Keratinocyte (primary cell): Measurements from ENCODE around the gene SAMD8. TPM values are rescaled to one million over a fixed set of nuclear protein-coding genes. Genes with fewer than 3 reads are reported as not detected.

ENCODE experiments used
- DNase-seq: peaks from one replicate; pipeline ENCODE4 v3.0.0-alpha.2; 2011; ENCODE audit warnings: low read depth, missing footprints, low spot score
- FAIRE-seq: peaks from 2 replicates; lab custom pipeline; 2011; peaks lifted over from hg19 to GRCh38; lab: Jason Lieb, UNC
- H2AFZ ChIP-seq: 2 replicates; pipeline ENCODE4 v1.6.0; 2012; ENCODE audit warnings: low read length, control low read depth, inconsistent platforms; ENCODE audit not compliant: control insufficient read depth
- H3K27ac ChIP-seq: 2 replicates; pipeline ENCODE4 v1.5.1; 2011; ENCODE audit warnings: low read length; ENCODE audit not compliant: control insufficient read depth, insufficient read depth
- H3K27me3 ChIP-seq: 3 replicates; pipeline ENCODE4 v1.6.0; 2011; ENCODE audit warnings: low read length; ENCODE audit not compliant: control insufficient read depth, insufficient read depth; ENCODE audit errors: extremely low read depth
- H3K36me3 ChIP-seq, 2 experiments: 2 replicates in 1 of 2; 3 replicates in 1 of 2; pipeline ENCODE4 v1.5.1; 2011; ENCODE audit warnings: low read length in 2 of 2, mild to moderate bottlenecking in 1 of 2; ENCODE audit not compliant: control insufficient read depth in 2 of 2, insufficient read depth in 2 of 2; ENCODE audit errors: extremely low read depth in 1 of 2
- H3K4me1 ChIP-seq: 3 replicates; pipeline ENCODE4 v1.5.1; 2011; ENCODE audit warnings: low read length; ENCODE audit not compliant: control insufficient read depth, insufficient read depth; ENCODE audit errors: extremely low read depth
- H3K4me2 ChIP-seq: 3 replicates; pipeline ENCODE4 v1.6.0; 2011; ENCODE audit warnings: low read depth, low read length; ENCODE audit not compliant: control insufficient read depth, insufficient read depth; ENCODE audit errors: extremely low read depth
- H3K4me3 ChIP-seq, 3 experiments: fragments of 200-600 bp in 1 of 3; sonication (generic) in 1 of 3; 2 replicates in 2 of 3; 3 replicates in 1 of 3; pipeline ENCODE4 v1.5.1; 2011 to 2016; ENCODE audit warnings: low read length in 3 of 3, mild to moderate bottlenecking in 3 of 3, control low read depth in 2 of 3, inconsistent platforms in 1 of 3, low read depth in 1 of 3, mixed read lengths in 1 of 3, mixed run types in 1 of 3, moderate library complexity in 1 of 3; ENCODE audit not compliant: control insufficient read depth in 2 of 3, insufficient read depth in 2 of 3; ENCODE audit errors: extremely low read depth in 1 of 3
- H3K79me2 ChIP-seq: 2 replicates; pipeline ENCODE4 v1.6.0; 2012; ENCODE audit warnings: low read length; ENCODE audit not compliant: control insufficient read depth, insufficient read depth
- H3K9ac ChIP-seq: 3 replicates; pipeline ENCODE4 v1.6.0; 2011; ENCODE audit warnings: low read length; ENCODE audit not compliant: control insufficient read depth, insufficient read depth; ENCODE audit errors: extremely low read depth
- H3K9me1 ChIP-seq: 3 replicates; pipeline ENCODE4 v1.6.0; 2011; ENCODE audit warnings: low read length; ENCODE audit not compliant: control insufficient read depth, insufficient read depth; ENCODE audit errors: extremely low read depth
- H3K9me3 ChIP-seq: 2 replicates; pipeline ENCODE4 v1.5.1; 2012; ENCODE audit warnings: low read depth, low read length; ENCODE audit not compliant: control insufficient read depth
- H4K20me1 ChIP-seq: 3 replicates; pipeline ENCODE4 v1.6.0; 2011; ENCODE audit warnings: low read length; ENCODE audit not compliant: control insufficient read depth, insufficient read depth; ENCODE audit errors: extremely low read depth
- EZH2 ChIP-seq: IDR thresholded peaks from one replicate; pipeline ENCODE4 v1.6.1; 2012; ENCODE audit warnings: inconsistent platforms, mild to moderate bottlenecking, low read length, moderate library complexity
- dilution Hi-C: fragments of 300-500 bp; cut with MboI; formaldehyde crosslinking; loops from one replicate; pipeline ENCODE4 v1.7.0; 2020; ENCODE audit warnings: low sequenced_read_pairs; ENCODE audit not compliant: extremely low pct_ligation_motif_present
- polyA plus RNA-seq, 5 experiments: library from polyadenylated mRNA; depleted of rRNA in 3 of 5; stranded (reverse) in 3 of 5; stranded (forward) in 1 of 5; unstranded in 1 of 5; fragments of >200 nt; gene quantifications; 1 replicate in 1 of 5; 2 replicates in 3 of 5; 3 replicates in 1 of 5; pipeline versions ENCODE4 v1.2.1 to v1.2.3, GENCODE V29; 2011 to 2012; ENCODE audit warnings: missing spikeins in 2 of 5, low read depth in 1 of 5, low replicate concordance in 1 of 5
- TF ChIP-seq, protein P1 (sequence below), 3 experiments: IDR thresholded peaks in 1 of 3; conservative IDR thresholded peaks in 1 of 3; optimal IDR thresholded peaks in 1 of 3; 2 replicates in 2 of 3; 3 replicates in 1 of 3; pipeline versions ENCODE3 to v1.5.1; 2011; ENCODE audit warnings: low read length in 3 of 3, mild to moderate bottlenecking in 3 of 3, moderate library complexity in 2 of 3, control low read depth in 1 of 3, inconsistent platforms in 1 of 3; ENCODE audit not compliant: insufficient read depth in 2 of 3; ENCODE audit errors: extremely low read depth in 1 of 3

Gene SAMD8
- polyA plus RNA-seq, 1 donor (not counting 4 experiments of a cell fraction or from before 2014, with no cell fraction given): 31.7 TPM

DNA sequence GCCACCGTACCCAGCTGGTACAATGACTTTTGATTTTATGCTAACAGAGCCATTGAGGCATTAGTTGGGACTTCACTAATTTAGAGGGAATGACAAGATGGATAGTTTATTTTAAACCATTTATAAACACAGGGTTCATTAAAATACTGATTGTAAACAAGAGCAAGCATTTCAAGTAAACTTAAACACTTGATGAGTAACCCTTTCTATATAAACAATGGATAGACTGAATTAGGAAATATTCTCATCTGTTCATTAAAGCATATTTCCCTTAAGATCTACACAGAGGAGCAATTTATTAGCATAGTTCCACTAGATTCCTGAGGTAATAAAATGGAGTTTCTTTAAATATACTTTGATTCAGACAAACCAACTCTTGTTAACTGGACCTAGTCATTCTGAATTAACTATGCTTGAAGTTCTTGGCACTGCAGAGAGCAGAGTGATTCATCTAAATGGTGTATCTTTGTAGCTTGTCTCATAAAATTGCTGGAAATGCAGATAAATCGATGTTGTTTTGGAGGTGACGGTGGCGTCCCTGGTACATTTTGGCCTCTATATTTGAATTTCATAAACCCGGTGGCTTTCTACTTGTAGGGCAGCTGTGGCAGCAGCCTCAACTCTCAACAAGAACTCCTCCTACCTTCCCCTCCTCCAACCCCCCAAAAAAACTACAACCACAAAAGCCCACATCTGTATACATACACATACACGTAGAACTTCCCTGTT lies 83.7 kb downstream of the SAMD8 start:
- H3K4me1 ChIP-seq: peaks cover 6% of the 10 kb centered on the region
- dilution Hi-C loops: no loop called here
- no peak overlapping the region for H3K9ac ChIP-seq
- no peak overlapping the region for H2AFZ ChIP-seq
- H3K36me3 ChIP-seq: no peaks in the 10 kb centered on the region
- no peaks in the 10 kb centered on the region for H3K27me3 ChIP-seq
- H4K20me1 ChIP-seq: no peaks in the 10 kb centered on the region
- no peaks in the 10 kb centered on the region for H3K9me3 ChIP-seq
- no peaks in the 10 kb centered on the region for H3K79me2 ChIP-seq
- no peak overlapping the region for H3K4me2 ChIP-seq
- H3K9me1 ChIP-seq: no peaks in the 10 kb centered on the region
- no peak for DNase-seq
- no peak overlapping the region for H3K4me3 ChIP-seq
- no peak for FAIRE-seq
- no peak overlapping the region for H3K27ac ChIP-seq
- TF ChIP-seq, protein P1, sequence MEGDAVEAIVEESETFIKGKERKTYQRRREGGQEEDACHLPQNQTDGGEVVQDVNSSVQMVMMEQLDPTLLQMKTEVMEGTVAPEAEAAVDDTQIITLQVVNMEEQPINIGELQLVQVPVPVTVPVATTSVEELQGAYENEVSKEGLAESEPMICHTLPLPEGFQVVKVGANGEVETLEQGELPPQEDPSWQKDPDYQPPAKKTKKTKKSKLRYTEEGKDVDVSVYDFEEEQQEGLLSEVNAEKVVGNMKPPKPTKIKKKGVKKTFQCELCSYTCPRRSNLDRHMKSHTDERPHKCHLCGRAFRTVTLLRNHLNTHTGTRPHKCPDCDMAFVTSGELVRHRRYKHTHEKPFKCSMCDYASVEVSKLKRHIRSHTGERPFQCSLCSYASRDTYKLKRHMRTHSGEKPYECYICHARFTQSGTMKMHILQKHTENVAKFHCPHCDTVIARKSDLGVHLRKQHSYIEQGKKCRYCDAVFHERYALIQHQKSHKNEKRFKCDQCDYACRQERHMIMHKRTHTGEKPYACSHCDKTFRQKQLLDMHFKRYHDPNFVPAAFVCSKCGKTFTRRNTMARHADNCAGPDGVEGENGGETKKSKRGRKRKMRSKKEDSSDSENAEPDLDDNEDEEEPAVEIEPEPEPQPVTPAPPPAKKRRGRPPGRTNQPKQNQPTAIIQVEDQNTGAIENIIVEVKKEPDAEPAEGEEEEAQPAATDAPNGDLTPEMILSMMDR (optimal IDR thresholded peaks at IDR 0.05 in 1 of 3, IDR thresholded peaks at IDR 0.05 in 1 of 3, conservative IDR thresholded peaks at IDR 0.05 in 1 of 3; ENCODE audit: extremely low read depth in 1 of 3, insufficient read depth in 2 of 3, low read length in 3 of 3): no peak
- no peak for TF ChIP-seq EZH2

DNA sequence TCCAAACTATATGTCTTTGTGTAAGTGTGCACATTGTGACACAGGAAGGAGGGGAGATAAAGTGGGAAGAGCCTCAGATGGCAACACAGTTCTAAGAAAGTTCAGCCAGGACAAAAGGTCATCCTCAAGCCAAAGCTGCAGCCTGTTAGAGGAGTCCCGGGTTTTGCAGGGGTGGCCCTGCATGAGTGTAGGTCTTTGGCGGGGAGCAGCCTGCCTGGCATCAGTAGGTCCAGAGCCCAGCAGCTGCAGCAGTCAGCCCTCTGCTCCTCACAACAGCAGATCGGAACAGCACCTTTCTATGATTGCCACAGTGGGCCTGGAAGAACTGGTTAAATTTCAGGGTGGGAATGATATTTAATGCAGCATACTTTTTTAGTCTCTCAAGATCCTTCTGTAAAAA lies 85.6 kb downstream of the SAMD8 start:
- no peaks in the 10 kb centered on the region for H3K36me3 ChIP-seq
- no peak overlapping the region for H3K9ac ChIP-seq
- no peak for TF ChIP-seq EZH2
- TF ChIP-seq, protein P1 (optimal IDR thresholded peaks at IDR 0.05 in 1 of 3, IDR thresholded peaks at IDR 0.05 in 1 of 3, conservative IDR thresholded peaks at IDR 0.05 in 1 of 3; ENCODE audit: extremely low read depth in 1 of 3, insufficient read depth in 2 of 3, low read length in 3 of 3): no peak
- dilution Hi-C loops: no loop called here
- no peaks in the 10 kb centered on the region for H3K9me3 ChIP-seq
- DNase-seq: no peak
- H3K27ac ChIP-seq: no peak overlapping the region
- no peak for FAIRE-seq
- no peak overlapping the region for H2AFZ ChIP-seq
- H3K9me1 ChIP-seq: no peaks in the 10 kb centered on the region
- no peak overlapping the region for H3K4me3 ChIP-seq
- peaks cover 1% of the 10 kb centered on the region for H3K4me1 ChIP-seq
- H3K79me2 ChIP-seq: no peaks in the 10 kb centered on the region
- no peaks in the 10 kb centered on the region for H3K27me3 ChIP-seq
- H4K20me1 ChIP-seq: no peaks in the 10 kb centered on the region
- no peak overlapping the region for H3K4me2 ChIP-seq
